Erythroblast (primary cell): Measurements from ENCODE around the gene PDGFRB.

ENCODE experiments used
- DNase-seq, 2 experiments: peaks; one replicate each; lab custom pipeline; 2025; lab: John Stamatoyannopoulos, UW
- GATA1 ChIP-seq: IDR thresholded peaks from 2 replicates; pipeline ENCODE4 v1.6.1; 2011; ENCODE audit warnings: low read depth, mild to moderate bottlenecking, control low read depth, low read length, moderate library complexity
- POLR2A ChIP-seq: IDR thresholded peaks from 2 replicates; pipeline ENCODE4 v1.6.1; 2011; ENCODE audit warnings: mild to moderate bottlenecking, low read length

The PDGFRB gene

GRCh38 chr5:150155258-150156026, at the start of gene PDGFRB:
Gene PDGFRB, minus strand, starts transcription at chr5:150155845. Its CDS starts 18,798 bp downstream, at chr5:150137047.
- TF ChIP-seq POLR2A (no peak), GATA1 (no peak)
- DNase-seq, result peak; percentile 33 to 36

- DNase-seq, result no peak
- TF ChIP-seq POLR2A, result no peak
- TF ChIP-seq GATA1, result no peak
These were observed 48.9 kb upstream of the PDGFRB start for GRCh38 chr5:150204590-150204960.

- DNase-seq, result no peak
- no peak for TF ChIP-seq POLR2A
- no peak for TF ChIP-seq GATA1
These were observed 48.4 kb upstream of the PDGFRB start for GRCh38 chr5:150203832-150204589.

- no peak for DNase-seq
- TF ChIP-seq POLR2A, result no peak
- no peak for TF ChIP-seq GATA1
These were observed 46.9 kb upstream of the PDGFRB start for GRCh38 chr5:150202501-150202900.

- TF ChIP-seq POLR2A (no peak), GATA1 (no peak)
- no peak for DNase-seq
These were observed 41.8 kb upstream of the PDGFRB start for GRCh38 chr5:150197476-150197875.

- no peak for DNase-seq
These were observed 41.3 kb upstream of the PDGFRB start for GRCh38 chr5:150196986-150197385.

GRCh38 chr5:150196514-150196913, 40.9 kb upstream of the PDGFRB start:
- DNase-seq, result no peak
- TF ChIP-seq GATA1 (no peak), POLR2A (no peak)

More at GRCh38 chr5:150196986-150197385, 41.3 kb upstream of the PDGFRB start:
- TF ChIP-seq POLR2A, result no peak
- TF ChIP-seq GATA1, result no peak

- no peak for TF ChIP-seq POLR2A
- TF ChIP-seq GATA1, result no peak
- DNase-seq, result no peak
These were observed 40.3 kb upstream of the PDGFRB start for GRCh38 chr5:150195736-150196485.

GRCh38 chr5:150192462-150192861, 36.8 kb upstream of the PDGFRB start:
- TF ChIP-seq POLR2A, result no peak
- TF ChIP-seq GATA1, result no peak
- DNase-seq, result no peak

GRCh38 chr5:150190987-150191386, 35.3 kb upstream of the PDGFRB start:
- TF ChIP-seq GATA1 (no peak), POLR2A (no peak)

GRCh38 chr5:150190503-150190979, 34.9 kb upstream of the PDGFRB start:
- TF ChIP-seq GATA1 (no peak), POLR2A (no peak)
- no peak for DNase-seq

More at GRCh38 chr5:150190987-150191386, 35.3 kb upstream of the PDGFRB start:
- DNase-seq, result no peak

GRCh38 chr5:150189728-150190502, 34.3 kb upstream of the PDGFRB start, which contains the start of gene SLC6A7:
Gene SLC6A7, plus strand, starts transcription at chr5:150190062. Its CDS starts 266 bp downstream, at chr5:150190328.
- no peak for TF ChIP-seq POLR2A
- TF ChIP-seq GATA1, result no peak
- no peak for DNase-seq

- DNase-seq, result no peak
- TF ChIP-seq POLR2A (no peak), GATA1 (no peak)
These were observed 33.7 kb upstream of the PDGFRB start for GRCh38 chr5:150189326-150189725.

- no peak for TF ChIP-seq POLR2A
- TF ChIP-seq GATA1, result no peak
- DNase-seq, result no peak
These were observed 32.6 kb upstream of the PDGFRB start for GRCh38 chr5:150188146-150188842.
